Urothelium cell line (cell line): ENCODE measurements around the gene TRIM14.
"Not testable (repeated sequence)": the region's sequence is repeated elsewhere in the genome, so short reads cannot be mapped to it uniquely, and the experiment has no call there.

Experiments
- DNase-seq: peaks from one replicate; pipeline ENCODE4 v3.0.0; 2011; ENCODE audit warnings: low spot score, mixed read lengths
- FAIRE-seq: peaks from 2 replicates; lab custom pipeline; 2011; peaks lifted over from hg19 to GRCh38; lab: Jason Lieb, UNC

The TRIM14 gene

GRCh38 chr9:98050351-98050750, 68.7 kb downstream of the TRIM14 start:
- FAIRE-seq (no peak), DNase-seq (no peak)

- FAIRE-seq (no peak), DNase-seq (no peak)
Measured at GRCh38 chr9:98049288-98050072, 69.5 kb downstream of the TRIM14 start.

- FAIRE-seq (no peak), DNase-seq (no peak)
Measured at GRCh38 chr9:98047002-98047401, 72.0 kb downstream of the TRIM14 start.

DNA sequence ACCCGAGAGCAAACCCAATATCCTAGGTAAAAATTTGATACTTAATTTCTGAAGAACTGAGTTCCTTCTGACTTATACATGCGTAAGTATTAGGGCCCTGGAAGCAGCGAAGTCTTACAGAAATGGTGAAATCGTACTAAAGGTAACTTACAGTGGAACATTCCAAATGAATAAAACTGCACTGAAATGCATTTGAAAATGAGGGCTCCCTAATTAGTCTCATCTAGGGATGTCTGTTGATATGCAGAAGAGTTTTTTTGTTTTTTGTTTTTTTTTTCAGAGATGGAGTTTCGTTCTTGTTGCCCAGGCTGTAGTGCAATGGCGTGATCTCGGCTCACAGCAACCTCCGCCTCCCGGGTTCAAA, 72.9 kb downstream of the TRIM14 start:
- no peak for FAIRE-seq
- no peak for DNase-seq

DNA sequence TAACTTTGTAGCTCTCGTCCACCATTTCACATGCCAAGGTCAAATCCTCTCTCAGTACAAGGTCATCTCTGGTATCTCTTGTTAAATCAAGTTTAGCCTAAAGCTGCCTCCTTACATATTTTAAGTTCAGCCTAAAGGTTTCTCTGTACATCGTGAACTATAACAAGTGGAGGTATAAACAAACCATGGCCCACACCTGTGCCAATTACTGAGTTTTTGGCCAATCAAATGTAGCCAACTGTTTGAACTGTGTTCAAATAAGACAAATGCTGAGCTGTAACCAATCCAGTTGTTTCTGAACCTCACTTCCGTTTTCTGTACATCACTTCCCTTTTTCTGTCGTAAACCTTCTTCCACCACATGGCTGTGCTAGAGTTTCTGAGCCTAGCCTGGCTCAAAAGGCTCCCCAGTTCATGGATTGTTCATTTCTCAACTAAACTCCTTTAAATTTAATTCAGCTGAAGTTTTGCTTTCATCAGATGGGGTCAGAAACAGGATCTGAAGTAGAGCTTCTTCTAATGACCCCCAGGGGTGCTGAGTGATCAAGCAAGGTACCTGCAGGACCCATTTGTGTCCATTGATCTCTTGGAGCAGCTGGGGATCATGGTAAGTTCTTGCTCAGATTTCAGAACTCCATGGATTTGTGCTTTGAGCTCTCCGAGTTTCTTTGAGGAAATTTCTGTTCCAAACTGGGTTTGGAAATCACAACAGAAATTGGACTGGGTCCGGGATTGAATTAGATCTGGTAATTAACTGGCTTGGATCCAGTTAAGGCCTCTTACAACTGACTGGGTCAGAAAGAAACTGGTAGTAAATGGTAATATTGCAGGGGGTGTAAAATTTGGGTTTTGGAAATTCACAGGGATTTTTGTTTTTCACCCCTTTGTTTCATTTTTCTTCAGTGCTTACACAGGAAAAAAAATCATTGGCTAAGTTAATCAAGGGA, 73.5 kb downstream of the TRIM14 start:
- no peak for FAIRE-seq
- DNase-seq, result no peak

DNA sequence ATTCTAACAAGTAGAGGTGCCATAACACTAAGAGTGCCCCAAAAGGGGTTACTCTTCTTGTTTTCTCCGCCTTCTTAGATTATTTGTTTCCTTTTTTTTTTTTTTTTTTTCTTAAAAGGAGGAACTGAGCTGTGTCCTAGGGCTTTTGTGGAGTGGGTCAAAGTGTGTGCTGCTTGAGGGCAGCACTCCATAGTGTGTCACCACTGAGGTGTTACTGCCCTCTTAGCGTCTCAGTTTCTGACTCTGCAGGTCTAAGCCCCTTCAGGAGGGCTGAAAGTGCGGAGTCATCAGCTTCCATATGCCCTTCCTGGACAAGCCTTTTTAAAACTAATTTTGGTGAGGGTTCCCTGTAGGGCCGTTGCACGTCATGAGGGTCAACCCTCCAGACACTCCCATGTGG, 75.1 kb downstream of the TRIM14 start:
- DNase-seq (no peak), FAIRE-seq (no peak)

GRCh38 chr9:98040212-98040611, 78.8 kb downstream of the TRIM14 start:
- no peak for FAIRE-seq

DNA sequence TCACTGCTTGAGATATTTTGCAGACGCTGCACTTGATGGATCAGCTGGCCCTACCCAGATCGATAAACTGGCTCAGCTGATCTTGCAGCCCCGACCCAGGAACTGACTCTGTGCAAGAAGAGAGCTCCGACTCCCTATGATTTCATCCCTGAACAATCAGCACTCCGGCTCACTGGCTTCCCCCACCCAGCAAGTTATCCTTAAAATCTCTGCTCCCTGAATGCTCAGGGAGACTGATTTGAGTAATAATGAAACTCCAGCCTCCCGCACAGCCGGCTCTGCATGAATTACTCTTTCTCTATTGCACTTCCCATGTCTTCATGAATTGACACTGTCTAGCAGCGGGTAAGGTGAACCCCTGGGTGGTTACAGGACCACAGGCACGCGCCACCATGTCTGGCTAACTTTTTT, 79.4 kb downstream of the TRIM14 start:
- no peak for FAIRE-seq

More at GRCh38 chr9:98040212-98040611, 78.8 kb downstream of the TRIM14 start:
- no peak for DNase-seq

GRCh38 chr9:98038958-98039357, 80.1 kb downstream of the TRIM14 start:
- FAIRE-seq (no peak), DNase-seq (no peak)

More for the DNA sequence above, 79.4 kb downstream of the TRIM14 start:
- DNase-seq, result no peak

DNA sequence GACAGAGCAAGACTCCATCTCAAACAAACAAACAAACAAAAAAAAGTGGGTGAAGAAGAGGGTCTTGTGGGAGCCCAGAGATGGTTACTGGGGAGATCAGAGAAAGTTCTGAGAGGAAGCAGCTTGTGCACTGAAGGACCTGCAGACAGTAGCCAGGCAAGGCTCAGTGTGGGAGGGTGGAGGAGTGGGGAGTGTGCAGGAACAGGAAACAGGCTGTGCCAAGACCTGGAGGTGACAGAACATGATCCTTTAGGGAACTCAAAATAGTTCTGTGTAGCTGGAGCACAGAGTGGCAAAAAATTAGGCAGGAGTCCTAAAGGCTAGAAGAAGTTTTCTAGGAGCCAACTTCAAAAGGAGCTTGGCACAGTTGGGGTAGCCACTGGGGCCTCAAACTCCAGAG, 81.7 kb downstream of the TRIM14 start:
- FAIRE-seq (no peak), DNase-seq (peak; percentile 48)

DNA sequence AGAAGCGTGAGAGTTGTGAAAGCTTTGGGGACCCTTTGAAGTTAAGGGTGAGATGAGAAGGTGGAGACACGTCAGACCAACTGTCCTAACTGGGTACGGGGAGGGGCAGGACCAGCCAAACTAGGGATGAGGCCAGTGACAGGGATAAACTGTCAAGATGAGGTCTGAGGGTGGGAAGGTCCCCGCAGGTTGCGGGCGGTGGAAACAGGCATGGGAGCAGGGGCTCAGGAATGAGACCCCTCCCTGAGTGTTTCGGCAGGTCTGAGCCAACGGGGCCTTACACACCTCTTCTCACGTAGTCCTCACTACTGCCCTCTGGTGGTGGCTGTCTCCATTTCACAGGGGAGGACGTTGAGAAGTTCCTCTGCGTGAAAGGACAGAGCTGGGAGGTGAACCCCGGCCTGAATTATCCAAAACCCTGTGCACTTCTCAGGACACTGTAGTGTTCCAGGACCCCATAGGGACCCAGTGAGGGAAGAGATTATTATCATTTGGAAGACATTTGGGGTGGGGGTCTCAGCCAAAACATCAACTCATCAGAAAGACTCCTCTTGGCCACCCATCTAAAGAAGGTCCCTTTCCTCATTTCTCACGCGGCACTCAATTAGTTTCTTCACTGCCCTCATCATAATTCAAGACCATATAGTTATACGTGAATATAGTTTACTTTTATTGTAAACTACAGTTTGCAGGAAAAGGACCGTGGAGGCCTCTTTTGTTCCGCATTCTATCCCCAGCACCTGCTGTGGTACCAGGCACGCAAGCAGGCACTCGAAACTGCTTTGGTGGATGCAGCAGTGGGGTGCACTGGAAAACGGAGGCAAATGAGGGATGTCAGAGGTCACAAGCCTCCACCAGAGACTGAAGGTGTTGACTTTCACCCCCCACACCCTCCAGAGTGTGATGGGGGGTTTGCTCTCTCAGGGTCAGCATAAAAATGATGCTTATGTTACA, 84.2 kb downstream of the TRIM14 start:
- FAIRE-seq (no peak), DNase-seq (peak; percentile 53)

GRCh38 chr9:98031935-98032334, 87.1 kb downstream of the TRIM14 start:
- DNase-seq, result no peak
- FAIRE-seq, result no peak

DNA sequence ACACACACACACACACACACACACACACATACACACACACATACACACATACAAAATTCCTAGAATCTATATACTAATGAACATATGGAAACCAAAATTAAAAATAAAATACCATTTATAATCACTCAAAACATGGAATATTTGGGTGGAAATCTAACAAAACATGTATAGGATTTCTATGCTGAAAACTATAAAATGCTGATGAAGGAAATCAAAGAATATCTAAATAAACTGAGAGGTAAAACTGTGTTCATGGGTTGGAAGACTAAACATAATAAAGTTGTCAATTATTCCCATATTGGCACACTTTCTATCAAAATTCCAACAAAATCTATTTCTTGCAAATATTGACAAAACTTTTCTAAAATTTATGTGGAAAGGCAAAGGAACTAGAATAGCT, 87.9 kb downstream of the TRIM14 start:
- no peak for FAIRE-seq
- DNase-seq, result no peak

DNA sequence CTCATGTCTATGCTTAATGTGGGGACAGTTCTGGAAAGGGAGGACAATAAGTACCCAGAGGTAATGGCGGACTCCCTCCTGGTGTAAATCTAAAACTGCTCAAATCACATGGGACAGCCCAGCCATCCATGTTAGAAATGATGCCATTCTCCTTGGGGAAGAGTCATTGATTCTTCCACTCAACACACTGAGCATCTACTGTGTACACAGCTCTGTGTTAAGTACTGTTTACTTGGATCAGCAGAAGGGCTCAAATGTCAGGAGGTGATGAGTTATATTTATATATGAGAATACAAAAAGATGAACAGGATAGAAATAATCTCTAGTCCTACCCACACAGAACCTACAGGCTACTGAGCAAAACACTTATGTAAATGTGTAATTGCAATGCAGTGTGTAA, 94.3 kb downstream of the TRIM14 start:
- FAIRE-seq (no peak), DNase-seq (no peak)

GRCh38 chr9:98022447-98022846, 96.6 kb downstream of the TRIM14 start:
- no peak for DNase-seq
- no peak for FAIRE-seq

- FAIRE-seq (no peak), DNase-seq (no peak)
Measured at GRCh38 chr9:98021306-98022040, 97.5 kb downstream of the TRIM14 start.

- DNase-seq (no peak), FAIRE-seq (no peak)
Measured at GRCh38 chr9:98020476-98021145, 98.4 kb downstream of the TRIM14 start.

- not testable (repeated sequence) for DNase-seq, FAIRE-seq
Measured at GRCh38 chr9:98019869-98020268, 99.2 kb downstream of the TRIM14 start.
